Esophagus muscularis mucosa (tissue), 4 donors: Measurements from ENCODE around the gene CAPN9. TPM values are rescaled to one million over a fixed set of nuclear protein-coding genes. Genes with fewer than 3 reads are reported as not detected.

Source experiments
- DNase-seq: peaks from one replicate; pipeline ENCODE4 v3.0.0-alpha.2; 2017; ENCODE audit errors: extremely low spot score
- H3K27ac ChIP-seq, 4 donors: fragments of 200-600 bp; sonication (generic); replicated peaks in 1 of 4; 1 replicate in 3 of 4; 2 replicates in 1 of 4; pipeline ENCODE4 v1.5.1; 2016 to 2019; ENCODE audit warnings: mild to moderate bottlenecking in 1 of 4
- H3K27me3 ChIP-seq, 4 donors: fragments of 200-600 bp; sonication (generic); one replicate each; pipeline versions ENCODE4 v1.5.1 to v1.6.0; 2016 to 2019
- H3K36me3 ChIP-seq, 4 donors: fragments of 200-600 bp; sonication (generic); one replicate each; pipeline ENCODE4 v1.5.1; 2016 to 2019
- H3K4me1 ChIP-seq, 4 donors: fragments of 200-600 bp; sonication (generic); one replicate each; pipeline ENCODE4 v1.5.1; 2016 to 2019
- H3K4me3 ChIP-seq, 4 donors: fragments of 200-600 bp; sonication (generic); 1 replicate in 2 of 4; 2 replicates in 2 of 4; pipeline ENCODE4 v1.5.1; 2016 to 2019; ENCODE audit warnings: mild to moderate bottlenecking in 4 of 4, moderate library complexity in 1 of 4
- H3K9me3 ChIP-seq, 4 donors: fragments of 200-600 bp; sonication (generic); 1 replicate in 3 of 4; 2 replicates in 1 of 4; pipeline ENCODE4 v1.5.1; 2016 to 2019
- EP300 ChIP-seq: sonication (generic); formaldehyde crosslinking; IDR thresholded peaks from one replicate; pipeline ENCODE4 v1.6.1; 2017; ENCODE audit warnings: antibody characterized with exemption
- POLR2A ChIP-seq: fragments of 450-650 bp; IDR thresholded peaks from one replicate; pipeline ENCODE4 v1.6.1; 2017; ENCODE audit warnings: antibody characterized with exemption, moderate library complexity, mild to moderate bottlenecking, low read depth
- POLR2AphosphoS5 ChIP-seq, 2 donors: sonication (generic); formaldehyde crosslinking; IDR thresholded peaks; one replicate each; pipeline ENCODE4 v1.6.1; 2017; ENCODE audit warnings: antibody characterized with exemption in 2 of 2
- WGBS: methylation state at CpG from one replicate; pipeline ENCODE4 v1.1.5; 2018; 5-methylcytosine and 5-hydroxymethylcytosine counted together
- intact Hi-C: fragments of 100-400 bp; cut with DNase I; formaldehyde crosslinking; loops from one replicate; pipeline ENCODE4 v1.15.1; 2023
- total RNA-seq, 4 donors: library from RNA; depleted of rRNA; stranded (reverse); fragments of >200 nt; gene quantifications; one replicate each; pipeline versions ENCODE4 v1.1.0 to v1.2.1, GENCODE V29; 2016
- TF ChIP-seq, protein P1 (sequence below), 3 experiments: fragments of 200-600 bp in 2 of 3; fragments of 450-650 bp in 1 of 3; sonication (generic) in 2 of 3; IDR thresholded peaks; one replicate each; pipeline ENCODE4 v1.5.1; 2017 to 2019; ENCODE audit warnings: antibody characterized with exemption in 3 of 3, mild to moderate bottlenecking in 2 of 3, moderate library complexity in 1 of 3

CAPN9 gene
- total RNA-seq, 4 donors from 2014 or later: not detected

DNA sequence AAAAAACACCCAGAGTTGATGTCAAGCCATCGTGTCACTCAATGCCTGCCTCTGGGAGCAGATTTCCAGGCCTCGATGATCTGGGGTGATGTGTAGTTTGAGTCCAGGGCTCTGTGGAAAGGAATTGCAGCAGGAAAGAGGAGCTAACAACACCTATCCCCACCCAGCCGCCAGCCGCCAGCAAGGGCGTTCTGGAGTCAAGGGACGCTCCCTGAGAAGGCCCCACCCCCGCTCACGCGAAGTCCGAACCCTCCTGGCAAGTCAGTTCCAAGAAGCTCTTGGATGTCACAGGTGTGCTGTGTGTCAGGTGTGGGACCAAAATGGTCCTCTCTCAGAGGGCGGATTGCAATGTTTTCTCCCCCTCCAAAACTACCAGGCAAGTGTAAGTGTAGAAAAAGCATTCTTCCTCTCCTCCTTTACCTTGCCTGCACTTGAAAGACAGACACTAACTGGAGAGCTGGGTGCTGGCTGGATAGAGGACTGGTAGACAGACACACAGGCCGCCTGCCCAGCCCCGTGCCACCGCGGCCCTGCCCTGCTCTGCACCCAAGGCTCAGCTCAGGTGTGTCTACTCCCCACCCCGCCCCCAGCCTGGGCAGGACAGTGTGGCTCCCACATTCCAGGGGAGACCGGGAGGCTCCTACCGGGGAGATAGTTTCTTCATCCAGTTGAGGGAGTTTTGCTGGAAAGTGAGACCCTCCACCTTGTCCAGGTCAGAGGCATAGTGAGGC lies 41.7 kb upstream of the CAPN9 start:
- intact Hi-C loops: no loop called here
- no peaks in the 10 kb centered on the region for H3K4me1 ChIP-seq
- H3K27me3 ChIP-seq: no peaks in the 10 kb centered on the region
- DNase-seq: no peak
- 93% methylated on average over 16 of the region's 18 CpGs for WGBS
- no peak overlapping the region for H3K27ac ChIP-seq
- no peaks in the 10 kb centered on the region for H3K9me3 ChIP-seq
- H3K4me3 ChIP-seq: no peak overlapping the region
- no peak for TF ChIP-seq POLR2AphosphoS5 (IDR thresholded peaks at IDR 0.05)
- TF ChIP-seq, protein P1, sequence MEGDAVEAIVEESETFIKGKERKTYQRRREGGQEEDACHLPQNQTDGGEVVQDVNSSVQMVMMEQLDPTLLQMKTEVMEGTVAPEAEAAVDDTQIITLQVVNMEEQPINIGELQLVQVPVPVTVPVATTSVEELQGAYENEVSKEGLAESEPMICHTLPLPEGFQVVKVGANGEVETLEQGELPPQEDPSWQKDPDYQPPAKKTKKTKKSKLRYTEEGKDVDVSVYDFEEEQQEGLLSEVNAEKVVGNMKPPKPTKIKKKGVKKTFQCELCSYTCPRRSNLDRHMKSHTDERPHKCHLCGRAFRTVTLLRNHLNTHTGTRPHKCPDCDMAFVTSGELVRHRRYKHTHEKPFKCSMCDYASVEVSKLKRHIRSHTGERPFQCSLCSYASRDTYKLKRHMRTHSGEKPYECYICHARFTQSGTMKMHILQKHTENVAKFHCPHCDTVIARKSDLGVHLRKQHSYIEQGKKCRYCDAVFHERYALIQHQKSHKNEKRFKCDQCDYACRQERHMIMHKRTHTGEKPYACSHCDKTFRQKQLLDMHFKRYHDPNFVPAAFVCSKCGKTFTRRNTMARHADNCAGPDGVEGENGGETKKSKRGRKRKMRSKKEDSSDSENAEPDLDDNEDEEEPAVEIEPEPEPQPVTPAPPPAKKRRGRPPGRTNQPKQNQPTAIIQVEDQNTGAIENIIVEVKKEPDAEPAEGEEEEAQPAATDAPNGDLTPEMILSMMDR (IDR thresholded peaks at IDR 0.05): no peak
- peaks cover 0 to 44% (median 0%) of the 10 kb centered on the region in 4 donors for H3K36me3 ChIP-seq

DNA sequence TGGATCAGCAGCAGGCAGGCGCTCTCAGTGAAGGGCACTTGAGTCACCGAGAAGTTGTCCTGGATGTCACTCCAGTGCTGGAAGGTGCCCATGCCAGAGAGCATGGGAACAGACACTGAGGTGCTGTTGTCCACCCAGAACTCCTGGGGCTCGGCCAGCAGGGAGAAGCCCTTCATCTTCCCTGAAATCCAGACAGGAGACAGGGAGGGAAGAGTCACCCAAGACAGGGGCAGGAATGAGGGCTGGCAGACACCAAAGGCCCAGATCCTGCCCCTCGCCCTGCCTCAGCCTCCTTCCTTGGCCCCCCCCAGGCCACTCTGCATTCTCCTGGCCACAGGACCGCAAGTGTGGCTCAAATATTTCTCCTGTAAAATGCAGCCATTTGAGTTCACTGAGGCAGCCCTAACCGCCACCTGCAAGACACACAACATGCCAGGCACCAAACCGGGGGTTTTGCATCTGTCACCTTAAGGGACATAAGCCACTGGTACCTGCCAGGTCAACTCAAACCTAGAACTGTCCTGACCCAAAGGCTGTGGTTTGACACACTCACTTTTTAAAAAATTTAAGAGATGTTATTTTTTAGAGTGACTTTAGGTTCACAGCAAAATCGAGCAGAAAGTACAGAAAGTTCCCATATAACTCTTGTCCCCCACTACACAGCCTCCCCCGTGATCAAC lies 41.0 kb upstream of the CAPN9 start:
- no peak overlapping the region for H3K4me3 ChIP-seq
- TF ChIP-seq POLR2AphosphoS5 (IDR thresholded peaks at IDR 0.05) (no peak), POLR2A (no peak), EP300 (no peak)
- TF ChIP-seq, protein P1 (IDR thresholded peaks at IDR 0.05): no peak
- no peaks in the 10 kb centered on the region for H3K27me3 ChIP-seq
- DNase-seq: no peak
- no peaks in the 10 kb centered on the region for H3K9me3 ChIP-seq
- H3K4me1 ChIP-seq: no peaks in the 10 kb centered on the region
- H3K36me3 ChIP-seq: peaks cover 0 to 44% (median 0%) of the 10 kb centered on the region in 4 donors
- intact Hi-C loops: no loop called here
- no peak overlapping the region for H3K27ac ChIP-seq
- WGBS: 82% methylated on average over 6 of the region's 9 CpGs

- Histone ChIP-seq H3K4me3 (no peak overlapping the region), H3K27ac (no peak overlapping the region), H3K4me1 (no peaks in the 10 kb centered on the region), H3K9me3 (no peaks in the 10 kb centered on the region), H3K27me3 (no peaks in the 10 kb centered on the region), H3K36me3 (peaks cover 0 to 38% (median 0%) of the 10 kb centered on the region in 4 donors)
- 84% methylated on average over 20 of the region's 20 CpGs for WGBS
- intact Hi-C loops: no loop called here
- no peak for DNase-seq
- TF ChIP-seq POLR2AphosphoS5 (IDR thresholded peaks at IDR 0.05): no peak
- no peak for TF ChIP-seq EP300
- TF ChIP-seq, protein P1 (IDR thresholded peaks at IDR 0.05): no peak
- no peak for TF ChIP-seq POLR2A
Measured at GRCh38 chr1:230706887-230707731, 40.1 kb upstream of the CAPN9 start.

DNA sequence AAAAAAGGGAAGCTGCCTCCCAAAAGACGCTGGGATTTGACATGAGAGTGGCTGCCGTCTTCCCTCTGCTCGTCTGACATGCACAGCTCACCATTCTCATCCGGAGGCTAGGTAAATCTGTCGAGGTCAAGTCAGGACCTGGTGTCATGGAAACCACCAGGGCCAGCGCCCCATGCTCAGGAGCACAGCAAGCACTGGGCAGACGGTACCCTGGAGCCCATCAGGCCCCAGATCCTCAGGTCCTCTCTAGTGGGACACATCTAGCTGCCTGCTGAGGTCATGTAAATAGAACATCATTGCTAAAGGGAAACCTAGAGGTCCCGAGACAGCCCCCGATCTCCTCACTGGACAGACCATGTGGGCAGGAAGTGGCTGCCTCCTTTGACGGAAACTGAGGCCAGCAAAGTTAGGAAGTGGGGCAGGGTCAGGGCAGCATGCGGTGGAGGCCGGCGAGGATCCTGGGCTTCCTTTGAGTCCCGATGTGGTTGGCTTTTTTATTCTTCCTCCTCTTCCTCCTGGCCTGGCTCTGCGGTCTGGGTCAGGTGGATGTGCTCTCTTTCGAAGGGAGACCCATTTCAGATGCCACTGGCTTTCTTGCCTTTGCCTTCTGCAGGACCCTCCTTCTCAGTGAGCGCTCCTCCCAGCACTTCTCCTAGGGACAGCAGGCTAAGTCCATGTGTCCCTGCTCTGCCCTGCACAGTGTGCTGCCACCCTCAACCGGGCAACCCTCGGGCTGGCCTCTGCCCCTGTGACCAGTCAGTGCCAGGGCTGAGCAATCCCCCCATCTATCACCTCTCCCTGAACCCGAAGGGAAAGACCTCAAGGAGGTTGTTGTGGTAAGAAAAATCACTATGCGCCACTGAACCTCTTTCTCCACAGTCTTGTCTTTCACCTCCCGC lies 39.2 kb upstream of the CAPN9 start:
- intact Hi-C loops: no loop called here
- WGBS: 73% methylated on average over 21 of the region's 22 CpGs

More for the DNA sequence above, 39.2 kb upstream of the CAPN9 start:
- Histone ChIP-seq H3K27ac (no peak overlapping the region), H3K9me3 (no peaks in the 10 kb centered on the region), H3K4me3 (no peak overlapping the region), H3K27me3 (no peaks in the 10 kb centered on the region), H3K36me3 (peaks cover 0 to 30% (median 0%) of the 10 kb centered on the region in 4 donors), H3K4me1 (no peaks in the 10 kb centered on the region)
- DNase-seq: no peak
- no peak for TF ChIP-seq POLR2AphosphoS5 (IDR thresholded peaks at IDR 0.05)
- no peak for TF ChIP-seq POLR2A
- TF ChIP-seq, protein P1 (IDR thresholded peaks at IDR 0.05): no peak
- TF ChIP-seq EP300: no peak
